Lower leg skin (tissue), 3 donors: ENCODE results near the gene S100B.

Experiments used
- POLR2A ChIP-seq, 2 donors: fragments of 450-650 bp; IDR thresholded peaks; one replicate each; pipeline ENCODE4 v1.6.1; 2016 to 2017; ENCODE audit warnings: antibody characterized with exemption in 2 of 2, mild to moderate bottlenecking in 1 of 2, moderate library complexity in 1 of 2
- TF ChIP-seq, protein P1 (sequence below), 3 donors: fragments of 450-650 bp; IDR thresholded peaks; one replicate each; pipeline ENCODE4 v1.5.1; 2016; ENCODE audit warnings: antibody characterized with exemption in 3 of 3, mild to moderate bottlenecking in 3 of 3, moderate library complexity in 2 of 3

DNA sequence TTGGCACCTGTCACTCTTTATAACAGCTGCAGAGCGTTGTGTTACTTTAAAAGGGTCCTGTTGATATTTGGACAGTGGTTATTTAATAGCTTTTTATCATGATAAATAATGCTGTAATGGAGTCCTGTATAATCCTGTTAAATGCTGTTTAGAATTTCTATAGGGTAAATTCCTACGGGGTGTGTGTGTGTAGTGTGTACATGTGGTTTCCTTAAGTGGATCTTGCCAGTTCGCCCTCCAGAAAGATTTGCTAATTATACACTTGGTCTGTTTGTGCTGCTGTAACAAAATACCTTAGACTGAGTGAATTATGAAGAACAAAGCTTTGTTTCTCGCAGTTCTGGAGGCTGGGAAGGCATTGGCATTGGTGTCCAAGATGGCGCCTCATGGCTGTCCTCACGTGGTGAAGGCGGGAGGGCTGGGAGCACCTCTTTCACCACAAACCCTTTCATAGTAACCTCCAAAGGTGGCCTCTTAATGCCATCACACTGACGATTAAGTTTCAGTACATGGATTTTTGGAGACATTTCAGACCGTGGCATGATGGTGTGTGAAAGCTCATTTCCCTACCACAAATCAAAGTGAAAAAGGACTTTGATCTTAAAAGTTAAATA, 41.8 kb upstream of the S100B start:
- TF ChIP-seq, protein P1, sequence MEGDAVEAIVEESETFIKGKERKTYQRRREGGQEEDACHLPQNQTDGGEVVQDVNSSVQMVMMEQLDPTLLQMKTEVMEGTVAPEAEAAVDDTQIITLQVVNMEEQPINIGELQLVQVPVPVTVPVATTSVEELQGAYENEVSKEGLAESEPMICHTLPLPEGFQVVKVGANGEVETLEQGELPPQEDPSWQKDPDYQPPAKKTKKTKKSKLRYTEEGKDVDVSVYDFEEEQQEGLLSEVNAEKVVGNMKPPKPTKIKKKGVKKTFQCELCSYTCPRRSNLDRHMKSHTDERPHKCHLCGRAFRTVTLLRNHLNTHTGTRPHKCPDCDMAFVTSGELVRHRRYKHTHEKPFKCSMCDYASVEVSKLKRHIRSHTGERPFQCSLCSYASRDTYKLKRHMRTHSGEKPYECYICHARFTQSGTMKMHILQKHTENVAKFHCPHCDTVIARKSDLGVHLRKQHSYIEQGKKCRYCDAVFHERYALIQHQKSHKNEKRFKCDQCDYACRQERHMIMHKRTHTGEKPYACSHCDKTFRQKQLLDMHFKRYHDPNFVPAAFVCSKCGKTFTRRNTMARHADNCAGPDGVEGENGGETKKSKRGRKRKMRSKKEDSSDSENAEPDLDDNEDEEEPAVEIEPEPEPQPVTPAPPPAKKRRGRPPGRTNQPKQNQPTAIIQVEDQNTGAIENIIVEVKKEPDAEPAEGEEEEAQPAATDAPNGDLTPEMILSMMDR (IDR thresholded peaks at IDR 0.05), result no peak
- TF ChIP-seq POLR2A (IDR thresholded peaks at IDR 0.05), result no peak
